ENCODE results near the gene SPRYD3.

Gene SPRYD3

DNA sequence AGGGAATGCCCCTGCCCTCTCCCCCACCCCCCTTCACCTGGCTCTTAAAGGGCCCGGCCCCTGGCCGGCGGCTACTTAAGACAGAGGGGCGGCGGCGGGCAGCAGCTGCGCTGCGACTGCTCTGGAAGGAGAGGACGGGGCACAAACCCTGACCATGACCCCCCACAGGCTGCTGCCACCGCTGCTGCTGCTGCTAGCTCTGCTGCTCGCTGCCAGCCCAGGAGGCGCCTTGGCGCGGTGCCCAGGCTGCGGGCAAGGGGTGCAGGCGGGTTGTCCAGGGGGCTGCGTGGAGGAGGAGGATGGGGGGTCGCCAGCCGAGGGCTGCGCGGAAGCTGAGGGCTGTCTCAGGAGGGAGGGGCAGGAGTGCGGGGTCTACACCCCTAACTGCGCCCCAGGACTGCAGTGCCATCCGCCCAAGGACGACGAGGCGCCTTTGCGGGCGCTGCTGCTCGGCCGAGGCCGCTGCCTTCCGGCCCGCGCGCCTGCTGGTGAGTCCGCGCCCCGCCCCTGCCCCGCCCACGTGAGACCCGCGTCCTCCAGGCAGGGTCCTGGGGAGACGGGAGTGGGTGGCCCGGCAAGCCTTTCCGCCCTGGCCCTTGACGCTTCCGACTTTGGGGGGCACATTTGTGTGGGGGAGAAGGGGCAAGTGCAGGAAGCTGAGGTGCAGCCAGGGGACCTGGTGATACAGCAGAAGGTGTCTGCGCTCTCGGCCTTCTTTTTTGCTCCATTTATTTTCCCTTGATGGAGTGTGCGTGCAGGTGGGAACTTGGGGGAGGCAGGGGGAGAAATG lies 18.6 kb upstream of the SPRYD3 start, which contains the start of gene IGFBP6:
Gene IGFBP6 (plus strand): TSS at position 104 of the 790 bp plus-strand sequence. CDS start 51 bp downstream, at position 155.
- ChIA-PET CTCF (interaction anchor here (0.6 to 7.8 kb wide), 17 partner anchors 11 to 815 kb away, joined by 3 to 264 read pairs (median 5); partner anchors contain the start of genes SP1 and SPRYD3), POLR2A (interaction anchor here (1.2 to 1.8 kb wide), 3 partner anchors 18 to 37 kb away, joined by 4 to 17 read pairs (median 13); partner anchors contain the start of gene SPRYD3)
- H3K27ac ChIP-seq (ENCODE audit: extremely low read depth, low read depth, low read length): peak within 1 kb of the TSS; percentile 28; the same call in 1 of the 2 replicates
- no peaks in the 10 kb centered on the region for H3K9me3 ChIP-seq (ENCODE audit: control insufficient read depth, insufficient read depth, low read depth, low read length)
- H3K36me3 ChIP-seq (ENCODE audit: control insufficient read depth in 2 of 2, insufficient read depth in 1 of 2, low read length in 2 of 2): no peaks in the 10 kb centered on the region
- H3K4me1 ChIP-seq (ENCODE audit: control insufficient read depth, insufficient read depth, low read length): peaks cover 3% of the 10 kb centered on the region; the same call in 1 of the 2 replicates
- peak within 1 kb of the TSS; percentile 55 for H3K4me3 ChIP-seq (ENCODE audit: low read depth, low read length)
- TF ChIP-seq ZNF639 (tag by site-specific recombination; IDR thresholded peaks at IDR 0.05): no peak
- no peak for TF ChIP-seq ZNF548 (tag by site-specific recombination; IDR thresholded peaks at IDR 0.05)
- no peak for TF ChIP-seq HOXC10 (CRISPR knock-in tag; IDR thresholded peaks at IDR 0.05)
- TF ChIP-seq ZNF670 (tag by site-specific recombination; IDR thresholded peaks at IDR 0.05; ENCODE audit: low read depth): no peak
- TF ChIP-seq ZNF292 (tag by site-specific recombination; IDR thresholded peaks at IDR 0.05; ENCODE audit: borderline replicate concordance, low read depth): no peak
- no peak for TF ChIP-seq ZNF274 (IDR thresholded peaks at IDR 0.05; ENCODE audit: low read length)
- no peak for TF ChIP-seq ZNF274 (tag by site-specific recombination; IDR thresholded peaks at IDR 0.05; ENCODE audit: borderline replicate concordance)
- no peak for TF ChIP-seq ZNF585B (tag by site-specific recombination; IDR thresholded peaks at IDR 0.05)
- TF ChIP-seq ZNF571 (tag by site-specific recombination; IDR thresholded peaks at IDR 0.05): no peak
- no peak for TF ChIP-seq ZNF426 (tag by site-specific recombination; IDR thresholded peaks at IDR 0.05)
- peak; percentile 76 for TF ChIP-seq ZBTB26 (tag by site-specific recombination; optimal IDR thresholded peaks at IDR 0.05)
- TF ChIP-seq ZNF19 (tag by site-specific recombination; IDR thresholded peaks at IDR 0.05; ENCODE audit: low read depth): no peak
- TF ChIP-seq ZNF169 (tag by site-specific recombination; IDR thresholded peaks at IDR 0.05): no peak
- no peak for TF ChIP-seq ZNF529 (tag by site-specific recombination; IDR thresholded peaks at IDR 0.05; ENCODE audit: insufficient replicate concordance)
- no peak for TF ChIP-seq ZNF555 (tag by site-specific recombination; conservative IDR thresholded peaks at IDR 0.05)
- TF ChIP-seq, protein P1, sequence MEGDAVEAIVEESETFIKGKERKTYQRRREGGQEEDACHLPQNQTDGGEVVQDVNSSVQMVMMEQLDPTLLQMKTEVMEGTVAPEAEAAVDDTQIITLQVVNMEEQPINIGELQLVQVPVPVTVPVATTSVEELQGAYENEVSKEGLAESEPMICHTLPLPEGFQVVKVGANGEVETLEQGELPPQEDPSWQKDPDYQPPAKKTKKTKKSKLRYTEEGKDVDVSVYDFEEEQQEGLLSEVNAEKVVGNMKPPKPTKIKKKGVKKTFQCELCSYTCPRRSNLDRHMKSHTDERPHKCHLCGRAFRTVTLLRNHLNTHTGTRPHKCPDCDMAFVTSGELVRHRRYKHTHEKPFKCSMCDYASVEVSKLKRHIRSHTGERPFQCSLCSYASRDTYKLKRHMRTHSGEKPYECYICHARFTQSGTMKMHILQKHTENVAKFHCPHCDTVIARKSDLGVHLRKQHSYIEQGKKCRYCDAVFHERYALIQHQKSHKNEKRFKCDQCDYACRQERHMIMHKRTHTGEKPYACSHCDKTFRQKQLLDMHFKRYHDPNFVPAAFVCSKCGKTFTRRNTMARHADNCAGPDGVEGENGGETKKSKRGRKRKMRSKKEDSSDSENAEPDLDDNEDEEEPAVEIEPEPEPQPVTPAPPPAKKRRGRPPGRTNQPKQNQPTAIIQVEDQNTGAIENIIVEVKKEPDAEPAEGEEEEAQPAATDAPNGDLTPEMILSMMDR (tag by site-specific recombination; IDR thresholded peaks at IDR 0.05): peak; percentile 47; the same call in 1 of the 2 replicates
- TF ChIP-seq WT1 (tag by site-specific recombination; IDR thresholded peaks at IDR 0.05): peak; percentile 5; the same call in 1 of the 2 replicates
- no peak for TF ChIP-seq ZNF394 (tag by site-specific recombination; IDR thresholded peaks at IDR 0.05; ENCODE audit: borderline replicate concordance)
- TF ChIP-seq, protein P2, sequence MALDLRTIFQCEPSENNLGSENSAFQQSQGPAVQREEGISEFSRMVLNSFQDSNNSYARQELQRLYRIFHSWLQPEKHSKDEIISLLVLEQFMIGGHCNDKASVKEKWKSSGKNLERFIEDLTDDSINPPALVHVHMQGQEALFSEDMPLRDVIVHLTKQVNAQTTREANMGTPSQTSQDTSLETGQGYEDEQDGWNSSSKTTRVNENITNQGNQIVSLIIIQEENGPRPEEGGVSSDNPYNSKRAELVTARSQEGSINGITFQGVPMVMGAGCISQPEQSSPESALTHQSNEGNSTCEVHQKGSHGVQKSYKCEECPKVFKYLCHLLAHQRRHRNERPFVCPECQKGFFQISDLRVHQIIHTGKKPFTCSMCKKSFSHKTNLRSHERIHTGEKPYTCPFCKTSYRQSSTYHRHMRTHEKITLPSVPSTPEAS (tag by site-specific recombination; IDR thresholded peaks at IDR 0.05): no peak
- no peak for TF ChIP-seq MZF1 (tag by site-specific recombination; IDR thresholded peaks at IDR 0.05; ENCODE audit: borderline replicate concordance)
- TF ChIP-seq, protein P3, sequence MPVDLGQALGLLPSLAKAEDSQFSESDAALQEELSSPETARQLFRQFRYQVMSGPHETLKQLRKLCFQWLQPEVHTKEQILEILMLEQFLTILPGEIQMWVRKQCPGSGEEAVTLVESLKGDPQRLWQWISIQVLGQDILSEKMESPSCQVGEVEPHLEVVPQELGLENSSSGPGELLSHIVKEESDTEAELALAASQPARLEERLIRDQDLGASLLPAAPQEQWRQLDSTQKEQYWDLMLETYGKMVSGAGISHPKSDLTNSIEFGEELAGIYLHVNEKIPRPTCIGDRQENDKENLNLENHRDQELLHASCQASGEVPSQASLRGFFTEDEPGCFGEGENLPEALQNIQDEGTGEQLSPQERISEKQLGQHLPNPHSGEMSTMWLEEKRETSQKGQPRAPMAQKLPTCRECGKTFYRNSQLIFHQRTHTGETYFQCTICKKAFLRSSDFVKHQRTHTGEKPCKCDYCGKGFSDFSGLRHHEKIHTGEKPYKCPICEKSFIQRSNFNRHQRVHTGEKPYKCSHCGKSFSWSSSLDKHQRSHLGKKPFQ (tag by site-specific recombination; IDR thresholded peaks at IDR 0.05): no peak
- TF ChIP-seq ZSCAN16 (tag by site-specific recombination; IDR thresholded peaks at IDR 0.05): 0 out of 2 replicates have a peak, but pooled peaks have one; percentile 21
- peak; percentile 95 for TF ChIP-seq ZFHX2 (tag by site-specific recombination; conservative IDR thresholded peaks at IDR 0.05)
- TF ChIP-seq EGR2 (tag by site-specific recombination; IDR thresholded peaks at IDR 0.05; ENCODE audit: low read depth): peak; percentile 71
- TF ChIP-seq ZNF280D (tag by site-specific recombination; IDR thresholded peaks at IDR 0.05): no peak
